BLaER1 treated with 17β-estradiol and CSF1 and Interleukin-3, amounts not matched to agents 10 nM and 100 nM (cell line): ENCODE measurements around the gene ANKRD24.
"Not testable (repeated sequence)": the region's sequence is repeated elsewhere in the genome, so short reads cannot be mapped to it uniquely, and the experiment has no call there.

ENCODE experiments used
- H3K27ac ChIP-seq, 11 experiments: shearing (Covaris generic); formaldehyde crosslinking; 2 replicates each; pipeline ENCODE4 v1.8.1; 2022
- H3K27me3 ChIP-seq, 11 experiments: shearing (Covaris generic); formaldehyde crosslinking; 2 replicates each; pipeline ENCODE4 v1.8.1; 2022
- H3K36me3 ChIP-seq, 11 experiments: shearing (Covaris generic); formaldehyde crosslinking; 2 replicates each; pipeline ENCODE4 v1.8.1; 2022
- H3K4me1 ChIP-seq, 10 experiments: shearing (Covaris generic); formaldehyde crosslinking; 2 replicates each; pipeline ENCODE4 v1.8.1; 2022
- H3K4me2 ChIP-seq, 11 experiments: shearing (Covaris generic); formaldehyde crosslinking; 2 replicates each; pipeline ENCODE4 v1.8.1; 2022
- H3K4me3 ChIP-seq, 10 experiments: shearing (Covaris generic); formaldehyde crosslinking; 2 replicates each; pipeline ENCODE4 v1.8.1; 2022
- H3K9ac ChIP-seq, 11 experiments: shearing (Covaris generic); formaldehyde crosslinking; 2 replicates each; pipeline ENCODE4 v1.8.1; 2022
- H3K9me3 ChIP-seq, 11 experiments: shearing (Covaris generic); formaldehyde crosslinking; replicated peaks in 1 of 11; 2 replicates each; pipeline ENCODE4 v1.8.1; 2022
- H4K20me1 ChIP-seq, 11 experiments: shearing (Covaris generic); formaldehyde crosslinking; 2 replicates each; pipeline ENCODE4 v1.8.1; 2022
- Cebpa-rat ChIP-seq, 11 experiments: shearing (Covaris generic); IDR thresholded peaks; 2 replicates each; pipeline ENCODE4 v1.8.1; 2022

The ANKRD24 gene

DNA sequence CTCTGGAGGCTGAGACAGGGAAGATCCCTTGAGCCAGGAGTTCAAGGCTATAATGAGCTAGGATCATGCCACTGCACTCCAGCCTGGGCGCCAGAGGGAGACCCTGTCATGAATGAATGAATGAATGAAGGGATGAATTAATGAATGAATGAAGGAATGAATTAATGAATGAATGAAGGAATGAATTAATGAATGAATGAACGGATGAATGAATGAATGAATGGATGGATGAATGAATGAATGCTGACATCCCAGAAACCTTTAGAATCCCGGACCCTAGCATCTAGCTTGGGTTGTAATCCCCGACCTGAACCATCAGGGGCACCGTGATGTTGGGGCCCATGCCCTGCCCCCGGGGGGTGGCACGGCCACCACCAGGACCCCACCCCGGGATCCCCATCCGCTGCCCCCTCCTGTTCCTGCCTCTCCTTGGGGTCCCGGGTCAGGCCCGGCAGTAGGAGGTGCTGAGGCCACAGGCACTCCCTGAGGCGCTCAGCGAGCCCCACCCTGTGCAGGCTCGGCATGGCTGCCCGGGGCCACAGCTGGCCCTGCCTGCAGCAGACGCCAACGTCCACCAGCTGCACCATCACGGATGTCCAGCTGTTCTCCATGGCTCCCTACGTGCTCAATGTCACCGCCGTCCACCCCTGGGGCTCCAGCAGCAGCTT lies 50.3 kb downstream of the ANKRD24 start:
- H3K27ac ChIP-seq: no peak overlapping the region
- H3K27me3 ChIP-seq: no peaks in the 10 kb centered on the region
- H3K9me3 ChIP-seq: no peaks in the 10 kb centered on the region
- peak overlapping the region in 2 of 11 experiments; percentile 4 to 26; a peak in 2 of 22 replicates for H3K4me2 ChIP-seq
- H3K36me3 ChIP-seq: peaks cover 0 to 22% (median 0%) of the 10 kb centered on the region in 11 experiments; a peak in 5 of 22 replicates
- peaks cover 0 to 10% (median 0%) of the 10 kb centered on the region in 11 experiments; a peak in 1 of 22 replicates for H4K20me1 ChIP-seq
- peaks cover 11 to 40% (median 17%) of the 10 kb centered on the region in 10 experiments for H3K4me1 ChIP-seq
- no peak for TF ChIP-seq Cebpa-rat (IDR thresholded peaks at IDR 0.05)
- H3K4me3 ChIP-seq: no peak overlapping the region
- H3K9ac ChIP-seq: no peak overlapping the region

DNA sequence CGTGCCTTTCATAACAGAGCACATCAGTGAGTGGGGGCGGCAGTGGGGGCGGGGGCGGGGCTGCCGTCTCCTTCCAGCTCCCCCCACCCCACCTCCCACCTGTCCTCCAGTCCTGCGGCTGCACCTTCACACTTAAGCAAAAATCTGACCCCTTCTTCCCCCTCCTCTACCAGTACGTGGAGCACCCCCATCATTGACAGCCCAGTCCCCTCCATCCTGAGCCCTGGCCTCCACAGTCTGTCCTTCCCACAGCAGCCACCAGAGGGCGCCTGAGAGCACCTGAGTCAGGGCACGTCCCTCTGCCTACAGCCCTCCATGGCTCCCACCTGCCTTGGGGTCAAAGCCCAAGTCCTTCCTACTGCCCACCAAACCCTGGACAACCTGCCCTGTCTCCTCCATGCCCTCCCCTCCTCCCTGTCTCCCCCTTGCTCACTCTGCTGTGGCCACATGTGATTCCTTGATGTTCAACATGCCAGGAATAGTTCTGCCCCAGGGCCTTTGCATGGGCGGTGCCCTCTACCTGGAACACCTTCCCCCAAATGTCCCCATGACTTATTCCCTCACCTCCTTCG lies 50.9 kb downstream of the ANKRD24 start:
- no peaks in the 10 kb centered on the region for H3K27me3 ChIP-seq
- H3K4me2 ChIP-seq: peak overlapping the region in 2 of 11 experiments; percentile 1 to 38; a peak in 2 of 22 replicates
- peaks cover 0 to 22% (median 0%) of the 10 kb centered on the region in 11 experiments; a peak in 5 of 22 replicates for H3K36me3 ChIP-seq
- peaks cover 11 to 33% (median 13%) of the 10 kb centered on the region in 10 experiments for H3K4me1 ChIP-seq
- TF ChIP-seq Cebpa-rat (IDR thresholded peaks at IDR 0.05): no peak
- H3K9me3 ChIP-seq: no peaks in the 10 kb centered on the region
- peaks cover 0 to 10% (median 0%) of the 10 kb centered on the region in 11 experiments; a peak in 1 of 22 replicates for H4K20me1 ChIP-seq
- H3K27ac ChIP-seq: no peak overlapping the region
- no peak overlapping the region for H3K4me3 ChIP-seq
- no peak overlapping the region for H3K9ac ChIP-seq

DNA sequence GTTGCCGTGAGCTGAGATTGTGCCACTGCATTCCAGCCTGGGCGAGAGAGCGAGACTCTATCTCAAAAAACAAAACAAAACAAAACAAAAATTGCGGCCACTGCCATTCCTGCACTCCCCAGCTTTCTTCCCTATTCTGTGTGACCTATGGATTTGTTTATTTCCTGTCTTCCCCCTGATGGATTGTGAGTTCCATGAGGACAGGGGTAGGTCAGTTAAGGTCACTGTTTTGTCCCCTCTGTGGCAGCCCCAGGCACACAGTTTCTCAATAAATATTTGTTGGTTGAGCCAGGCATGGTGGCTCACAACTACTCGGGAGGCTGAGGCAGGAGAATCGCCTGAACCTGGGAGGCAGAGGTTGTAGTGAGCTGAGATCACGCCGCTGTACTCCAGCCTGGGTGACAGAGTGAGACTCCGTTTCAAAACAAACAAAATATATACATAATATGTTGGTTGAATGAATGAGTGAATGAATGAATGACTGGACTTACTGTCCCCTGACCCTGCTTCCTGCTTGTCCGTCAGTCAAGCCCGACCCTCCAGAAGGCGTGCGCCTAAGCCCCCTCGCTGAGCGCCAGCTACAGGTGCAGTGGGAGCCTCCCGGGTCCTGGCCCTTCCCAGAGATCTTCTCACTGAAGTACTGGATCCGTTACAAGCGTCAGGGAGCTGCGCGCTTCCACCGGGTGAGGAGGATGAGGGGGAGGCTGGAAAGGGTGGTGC lies 51.8 kb downstream of the ANKRD24 start:
- Histone ChIP-seq H3K27me3 (no peaks in the 10 kb centered on the region), H4K20me1 (0 out of 22 replicates have a peak, but pooled peaks cover 0 to 10% (median 0%) of the 10 kb centered on the region in 11 experiments), H3K9ac (0 out of 22 replicates have a peak overlapping the region, but pooled peaks of 2 of the 11 experiments have one; percentile 4 to 25), H3K27ac (no peak overlapping the region), H3K4me3 (no peak overlapping the region), H3K4me1 (peaks cover 2 to 24% (median 4%) of the 10 kb centered on the region in 10 experiments; a peak in 19 of 20 replicates), H3K36me3 (peaks cover 0 to 22% (median 0%) of the 10 kb centered on the region in 11 experiments; a peak in 5 of 22 replicates), H3K9me3 (no peaks in the 10 kb centered on the region), H3K4me2 (peak overlapping the region in 2 of 11 experiments; percentile 1 to 38; a peak in 3 of 22 replicates)
- no peak for TF ChIP-seq Cebpa-rat (IDR thresholded peaks at IDR 0.05)

DNA sequence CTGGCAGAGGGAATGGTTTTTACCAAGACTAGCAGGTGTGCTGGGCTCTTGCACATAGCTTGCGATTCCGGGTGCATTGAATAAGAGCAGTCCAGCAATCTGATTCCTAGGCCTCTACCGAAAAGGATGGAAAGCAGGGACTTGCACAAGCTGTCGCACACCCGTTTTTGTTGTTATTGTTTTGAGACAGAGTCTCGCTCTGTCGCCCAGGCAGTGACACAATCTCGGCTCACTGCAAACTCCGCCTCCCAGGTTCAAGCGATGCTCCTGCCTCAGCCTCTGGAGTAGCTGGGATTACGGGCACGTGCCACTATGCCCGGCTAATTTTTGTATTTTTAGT lies 52.3 kb downstream of the ANKRD24 start:
- H4K20me1 ChIP-seq: 0 out of 22 replicates have a peak, but pooled peaks cover 0 to 10% (median 0%) of the 10 kb centered on the region in 11 experiments
- no peak for TF ChIP-seq Cebpa-rat (IDR thresholded peaks at IDR 0.05)
- peaks cover 0 to 22% (median 0%) of the 10 kb centered on the region in 11 experiments; a peak in 5 of 22 replicates for H3K36me3 ChIP-seq
- no peak overlapping the region for H3K4me3 ChIP-seq
- H3K4me2 ChIP-seq: no peak overlapping the region; a peak in 1 of 22 replicates
- H3K9ac ChIP-seq: no peak overlapping the region
- no peaks in the 10 kb centered on the region for H3K27me3 ChIP-seq
- H3K27ac ChIP-seq: no peak overlapping the region
- H3K4me1 ChIP-seq: peaks cover 0 to 20% (median 0%) of the 10 kb centered on the region in 10 experiments; a peak in 3 of 20 replicates
- no peaks in the 10 kb centered on the region for H3K9me3 ChIP-seq

DNA sequence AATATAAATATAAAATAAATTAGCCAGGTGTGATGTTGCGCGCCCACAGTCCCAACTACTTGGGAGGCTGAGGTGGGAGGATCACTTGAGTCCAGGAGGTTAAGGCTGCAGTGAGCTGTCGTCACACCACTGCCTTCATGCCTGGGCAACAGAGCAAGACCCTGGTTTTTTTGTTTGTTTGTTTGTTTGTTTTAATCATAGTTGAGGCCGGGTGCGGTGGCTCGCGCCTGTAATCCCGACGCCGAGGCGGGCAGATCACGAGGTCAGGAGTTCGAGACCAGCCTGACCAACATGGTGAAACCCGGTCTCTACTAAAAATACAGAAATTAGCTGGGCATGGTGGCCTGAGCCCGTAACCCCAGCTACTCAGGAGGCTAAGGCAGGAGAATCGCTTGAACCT lies 55.0 kb downstream of the ANKRD24 start:
- Histone ChIP-seq H3K9me3 (peaks cover 0 to 12% (median 7%) of the 10 kb centered on the region in 11 experiments; a peak in 11 of 22 replicates), H3K4me1 (peaks cover 9 to 36% (median 12%) of the 10 kb centered on the region in 10 experiments; a peak in 19 of 20 replicates), H3K36me3 (peaks cover 0 to 22% (median 0%) of the 10 kb centered on the region in 11 experiments; a peak in 5 of 22 replicates)
- H3K27ac ChIP-seq, H3K4me3 ChIP-seq, H3K27me3 ChIP-seq, H3K9ac ChIP-seq, H3K4me2 ChIP-seq, H4K20me1 ChIP-seq: not testable (repeated sequence)

DNA sequence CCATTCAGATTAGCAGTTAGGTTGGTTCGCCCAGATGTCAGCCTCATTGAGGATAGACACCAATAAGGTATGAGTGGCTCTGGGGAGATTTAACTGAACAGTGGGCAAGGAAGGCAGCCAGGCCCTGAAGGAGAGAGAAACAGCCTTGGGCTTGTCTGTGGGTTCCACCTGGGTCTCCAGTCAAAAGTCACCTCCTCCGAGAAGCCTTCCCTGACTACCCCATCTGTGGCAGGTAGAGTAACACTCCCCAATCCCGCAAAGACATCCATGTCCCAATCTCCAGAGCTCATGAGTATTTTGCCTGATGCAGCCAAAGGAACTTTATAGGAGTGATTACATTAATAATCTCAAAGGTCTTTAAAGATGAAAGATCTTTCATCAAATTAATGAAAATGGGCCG lies 56.3 kb downstream of the ANKRD24 start:
- Histone ChIP-seq H3K4me3 (no peak overlapping the region), H3K4me2 (no peak overlapping the region), H3K4me1 (peaks cover 13 to 42% (median 18%) of the 10 kb centered on the region in 10 experiments; a peak in 19 of 20 replicates), H3K9me3 (peaks cover 0 to 12% (median 7%) of the 10 kb centered on the region in 11 experiments; a peak in 11 of 22 replicates), H3K27me3 (no peaks in the 10 kb centered on the region), H3K27ac (no peak overlapping the region), H3K36me3 (peaks cover 0 to 22% (median 0%) of the 10 kb centered on the region in 11 experiments; a peak in 5 of 22 replicates), H4K20me1 (0 out of 22 replicates have a peak, but pooled peaks cover 0 to 10% (median 0%) of the 10 kb centered on the region in 11 experiments), H3K9ac (no peak overlapping the region)
- TF ChIP-seq Cebpa-rat (IDR thresholded peaks at IDR 0.05): no peak

DNA sequence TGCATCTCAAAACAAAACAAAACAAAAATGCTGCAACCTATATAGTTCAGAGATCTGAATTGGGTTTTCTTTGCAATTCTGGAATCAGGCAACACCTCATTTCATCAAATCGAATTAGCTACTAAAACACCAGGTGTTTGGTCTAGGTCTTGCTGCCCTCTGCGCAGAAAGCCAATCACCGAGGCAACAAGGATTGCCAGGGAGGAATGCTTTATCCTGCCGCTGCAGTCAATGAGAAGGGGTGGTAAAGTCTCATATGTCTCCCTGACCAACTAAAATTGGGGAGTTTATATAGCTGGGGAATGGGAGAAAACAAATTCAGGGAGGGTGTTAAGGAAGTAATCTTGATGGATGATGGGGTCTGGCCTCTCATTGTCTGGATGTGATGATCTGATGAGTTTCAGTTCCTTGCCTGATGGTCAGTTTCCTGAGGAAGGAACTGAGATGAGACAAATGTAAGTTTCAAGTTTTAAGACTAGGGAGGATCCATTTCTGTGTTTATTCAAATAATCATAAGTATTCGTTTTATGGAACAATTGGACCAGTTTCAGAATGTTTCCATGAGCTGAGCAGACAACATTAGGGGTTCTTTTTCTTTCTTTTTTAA lies 59.4 kb downstream of the ANKRD24 start:
- Histone ChIP-seq H3K36me3 (peaks cover 0 to 13% (median 0%) of the 10 kb centered on the region in 11 experiments; a peak in 5 of 22 replicates), H3K9me3 (peaks cover 0 to 12% (median 7%) of the 10 kb centered on the region in 11 experiments; a peak in 11 of 22 replicates), H3K9ac (peak overlapping the region in 7 of 11 experiments; percentile 16 to 74 (median 60); a peak in 9 of 22 replicates), H3K27me3 (no peaks in the 10 kb centered on the region), H3K4me1 (peaks cover 19 to 48% (median 26%) of the 10 kb centered on the region in 10 experiments), H3K27ac (peak overlapping the region in 9 of 11 experiments; percentile 29 to 83 (median 65); a peak in 17 of 22 replicates), H3K4me2 (peak overlapping the region; percentile 33 to 90 (median 54)), H4K20me1 (no peaks in the 10 kb centered on the region), H3K4me3 (peak overlapping the region in 3 of 10 experiments; percentile 14 to 37 (median 22); a peak in 3 of 20 replicates)
- TF ChIP-seq Cebpa-rat (IDR thresholded peaks at IDR 0.05): no peak

DNA sequence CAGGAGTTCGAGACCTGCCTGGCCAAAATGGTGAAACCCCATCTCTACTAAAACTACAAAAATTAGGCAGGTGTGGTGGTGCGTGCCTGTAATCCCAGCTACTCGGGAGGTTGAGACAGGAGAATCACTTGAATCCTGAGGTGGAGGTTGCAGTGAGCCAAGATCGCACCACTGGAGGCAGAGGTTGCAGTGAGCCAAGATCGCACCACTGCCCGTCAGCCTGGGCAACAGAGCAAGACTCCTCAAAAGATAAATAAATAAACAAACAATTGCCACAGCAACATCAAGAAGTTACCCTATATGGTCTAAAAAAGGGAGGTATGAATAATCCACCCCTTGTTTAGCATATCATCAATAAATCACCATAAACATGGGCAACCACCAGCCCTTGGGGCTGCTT lies 63.4 kb downstream of the ANKRD24 start:
- H3K4me1 ChIP-seq: peaks cover 24 to 49% (median 34%) of the 10 kb centered on the region in 10 experiments
- H3K9me3 ChIP-seq: peaks cover 0 to 11% (median 7%) of the 10 kb centered on the region in 11 experiments; a peak in 11 of 22 replicates
- H3K27ac ChIP-seq: peak overlapping the region in 9 of 11 experiments; percentile 92 to 99 (median 96); a peak in 13 of 22 replicates
- peaks cover 22 to 34% (median 28%) of the 10 kb centered on the region in 11 experiments for H3K36me3 ChIP-seq
- H3K9ac ChIP-seq: peak overlapping the region in 3 of 11 experiments; percentile 93 to 95 (median 95); a peak in 2 of 22 replicates
- 0 out of 20 replicates have a peak overlapping the region, but pooled peaks of 1 of the 10 experiments have one; percentile 75 for H3K4me3 ChIP-seq
- H4K20me1 ChIP-seq: peaks cover 0 to 31% (median 9%) of the 10 kb centered on the region in 11 experiments; a peak in 11 of 22 replicates
- peak overlapping the region; percentile 52 to 87 (median 68); a peak in 21 of 22 replicates for H3K4me2 ChIP-seq
- H3K27me3 ChIP-seq: not testable (repeated sequence)
